HG03066 (cell line): Measurements from ENCODE around the gene TAL2.
A peak's percentile ranks its signal among the peaks of the same experiment; 100 is the strongest.

Source experiments
- ATAC-seq: cut with Tn5 transposase; IDR thresholded peaks from one replicate; pipeline ENCODE4 v1.9.1; 2021; ENCODE audit warnings: low read depth; ENCODE audit not compliant: unreplicated experiment

TAL2 gene

GRCh38 chr9:105662184-105663104, at the start of gene TAL2:
TAL2 (plus strand) TSS chr9:105662457; CDS start chr9:105662497, 40 bp downstream.
- peak; percentile 79 for ATAC-seq

DNA sequence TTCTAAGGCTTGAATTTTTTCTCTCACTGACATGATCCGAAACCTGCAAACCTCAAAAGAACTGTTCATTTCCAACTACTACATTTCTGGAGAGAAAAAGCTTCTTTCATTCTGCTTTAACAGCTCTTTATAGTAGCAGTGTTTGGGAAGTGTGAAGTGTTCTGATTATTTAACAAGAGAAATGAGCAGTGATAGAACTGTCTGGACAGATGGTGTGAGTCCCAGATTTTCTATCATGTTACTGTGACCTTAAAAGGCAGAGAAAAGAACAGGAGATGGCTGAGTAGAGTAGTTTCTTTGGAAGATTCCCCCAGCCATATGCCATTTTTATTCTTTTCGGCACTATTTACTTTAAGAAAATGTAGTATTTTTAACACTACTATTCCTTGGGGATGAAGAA, 41.3 kb upstream of the TAL2 start:
- no peak for ATAC-seq

DNA sequence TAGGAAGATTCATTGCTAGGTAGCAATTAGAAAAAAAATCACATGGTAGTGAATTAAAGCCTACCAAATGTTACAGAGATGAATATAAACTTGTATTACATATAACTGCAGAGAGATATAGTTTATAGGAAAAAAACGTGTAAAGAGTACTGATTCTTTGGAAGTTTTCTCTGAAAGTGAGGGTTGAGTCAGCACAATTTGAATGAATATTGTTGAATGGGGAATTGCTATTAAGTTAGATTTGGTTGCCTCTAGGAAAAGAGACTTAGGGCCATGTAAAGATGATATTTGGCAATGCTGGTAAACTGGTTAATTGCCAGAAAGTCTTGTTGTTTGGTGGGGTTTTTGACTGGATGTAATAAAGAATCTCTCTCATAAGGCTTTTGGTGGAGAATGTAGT, 37.2 kb upstream of the TAL2 start:
- ATAC-seq = no peak

- ATAC-seq = no peak
Observed at GRCh38 chr9:105632807-105633206, 29.4 kb upstream of the TAL2 start.

- ATAC-seq = no peak
Observed at GRCh38 chr9:105633411-105633810, 28.8 kb upstream of the TAL2 start.

GRCh38 chr9:105636331-105636730, 25.9 kb upstream of the TAL2 start:
- ATAC-seq = no peak

DNA sequence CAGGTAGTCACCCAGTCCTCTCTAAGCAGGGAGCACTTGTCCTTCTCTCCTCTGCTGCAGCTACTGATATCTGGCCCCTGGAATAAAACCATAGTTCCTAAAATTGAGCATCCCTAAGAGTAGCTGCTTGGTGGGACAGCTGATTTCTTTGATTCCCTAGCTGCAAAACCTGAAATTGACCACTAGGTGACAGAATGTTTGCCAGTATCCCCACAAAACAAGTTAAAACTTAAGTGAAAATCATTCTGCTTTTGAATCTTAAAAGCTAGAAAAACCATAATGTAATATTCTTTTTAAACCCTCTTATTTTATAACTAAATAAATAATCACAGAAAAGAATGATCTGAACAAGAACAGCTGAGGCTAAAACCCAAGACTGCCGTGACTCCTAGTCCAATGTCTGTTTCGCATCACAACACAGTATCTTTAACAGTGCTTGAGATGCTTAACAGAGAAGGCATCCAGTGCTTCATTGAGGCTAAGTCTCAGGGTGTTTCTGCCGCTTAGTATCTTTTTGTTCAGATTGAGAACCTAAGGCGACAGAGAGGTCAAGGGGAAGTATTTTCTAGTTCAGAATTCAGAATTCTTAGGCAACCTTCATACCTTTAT, 24.4 kb upstream of the TAL2 start:
- no peak for ATAC-seq

GRCh38 chr9:105639936-105640335, 22.3 kb upstream of the TAL2 start:
- no peak for ATAC-seq

DNA sequence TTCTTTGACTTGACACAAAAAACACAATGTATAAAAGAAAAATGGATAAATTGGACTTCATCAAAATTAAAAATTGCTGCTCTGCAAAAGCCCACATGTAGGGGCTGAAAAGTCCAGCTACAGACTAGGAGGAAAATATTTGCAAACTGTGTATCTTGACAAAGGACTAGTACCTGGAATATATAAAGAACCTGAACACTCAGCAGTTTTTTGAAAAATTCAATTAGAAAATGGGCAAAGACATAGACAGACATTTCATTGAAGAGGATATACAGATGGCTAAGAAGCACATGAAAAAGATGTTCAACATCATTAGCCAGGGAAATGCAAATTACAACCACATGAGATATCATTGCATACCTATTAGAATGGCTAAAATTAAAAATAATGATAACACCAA, 18.5 kb upstream of the TAL2 start:
- ATAC-seq = no peak

DNA sequence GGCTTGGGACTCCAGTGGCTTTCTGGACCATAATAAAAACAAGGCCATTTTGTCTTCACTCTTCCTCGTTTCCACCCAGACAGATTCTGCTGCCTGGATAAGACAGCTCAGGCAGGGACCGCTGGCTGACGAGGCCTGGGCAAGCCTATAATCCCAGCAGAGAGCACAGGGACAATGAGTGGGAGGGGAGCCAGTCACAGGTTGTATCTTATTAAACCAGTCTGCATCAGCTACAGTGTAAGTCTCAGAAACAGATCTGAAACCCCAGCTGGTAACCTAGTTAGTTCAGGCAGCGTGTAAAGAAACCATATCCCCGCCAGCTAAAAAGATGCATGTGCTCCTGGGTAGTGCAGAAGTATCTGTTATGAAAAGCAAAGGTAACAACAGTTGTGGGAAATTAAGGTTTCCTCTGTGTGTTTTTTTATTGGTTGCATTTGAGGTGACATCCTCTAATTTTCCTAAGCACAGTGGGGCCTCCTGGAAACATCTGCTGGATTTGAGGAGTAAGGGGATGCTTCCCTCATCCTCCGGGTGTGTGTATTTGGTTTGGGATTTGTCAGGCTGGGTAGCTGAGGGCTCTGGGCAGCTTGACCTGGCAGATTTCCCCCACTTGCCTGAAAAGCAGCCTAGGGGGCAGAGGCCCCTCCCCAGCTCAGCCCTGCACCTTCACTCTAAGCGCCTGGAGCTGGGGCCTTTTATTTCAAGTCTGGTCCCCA, 15.2 kb upstream of the TAL2 start:
- ATAC-seq = no peak

DNA sequence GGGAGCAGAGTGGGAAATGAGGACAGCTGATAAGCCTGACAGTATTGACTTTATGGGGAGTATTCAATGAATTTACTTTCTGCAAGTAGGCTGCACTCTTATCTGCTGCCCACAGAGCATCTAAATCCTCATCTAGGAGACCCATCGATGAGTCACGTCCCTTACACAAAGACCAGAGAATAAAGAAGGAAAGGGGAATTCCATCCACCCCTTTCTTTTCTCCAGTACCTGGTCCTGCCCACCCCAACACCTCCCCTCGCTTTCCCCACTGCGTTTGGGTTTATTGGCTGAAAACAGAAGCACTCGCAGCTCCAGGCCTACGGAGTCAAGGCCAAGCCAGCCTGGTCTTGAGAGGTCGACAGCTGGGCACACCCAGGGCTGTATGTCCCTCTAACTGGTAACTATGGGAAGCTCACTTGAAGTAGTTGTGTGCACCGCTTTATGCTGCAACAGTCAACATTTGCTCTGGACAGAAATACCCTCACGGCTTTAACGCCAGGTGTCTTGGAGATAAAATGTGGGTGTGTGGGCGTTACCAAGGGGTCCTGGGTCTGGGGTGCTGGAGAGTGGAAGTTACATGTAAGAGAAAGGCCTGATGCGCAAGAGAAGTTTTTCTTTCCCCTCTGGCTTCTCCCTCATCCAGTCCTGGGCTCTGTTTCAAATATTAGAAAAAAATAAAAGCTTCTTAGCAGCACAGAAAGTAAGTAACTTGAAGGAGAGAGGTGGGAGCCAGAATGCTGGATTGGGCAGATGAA, 14.5 kb upstream of the TAL2 start:
- no peak for ATAC-seq

GRCh38 chr9:105651806-105652205, 10.5 kb upstream of the TAL2 start:
- no peak for ATAC-seq

DNA sequence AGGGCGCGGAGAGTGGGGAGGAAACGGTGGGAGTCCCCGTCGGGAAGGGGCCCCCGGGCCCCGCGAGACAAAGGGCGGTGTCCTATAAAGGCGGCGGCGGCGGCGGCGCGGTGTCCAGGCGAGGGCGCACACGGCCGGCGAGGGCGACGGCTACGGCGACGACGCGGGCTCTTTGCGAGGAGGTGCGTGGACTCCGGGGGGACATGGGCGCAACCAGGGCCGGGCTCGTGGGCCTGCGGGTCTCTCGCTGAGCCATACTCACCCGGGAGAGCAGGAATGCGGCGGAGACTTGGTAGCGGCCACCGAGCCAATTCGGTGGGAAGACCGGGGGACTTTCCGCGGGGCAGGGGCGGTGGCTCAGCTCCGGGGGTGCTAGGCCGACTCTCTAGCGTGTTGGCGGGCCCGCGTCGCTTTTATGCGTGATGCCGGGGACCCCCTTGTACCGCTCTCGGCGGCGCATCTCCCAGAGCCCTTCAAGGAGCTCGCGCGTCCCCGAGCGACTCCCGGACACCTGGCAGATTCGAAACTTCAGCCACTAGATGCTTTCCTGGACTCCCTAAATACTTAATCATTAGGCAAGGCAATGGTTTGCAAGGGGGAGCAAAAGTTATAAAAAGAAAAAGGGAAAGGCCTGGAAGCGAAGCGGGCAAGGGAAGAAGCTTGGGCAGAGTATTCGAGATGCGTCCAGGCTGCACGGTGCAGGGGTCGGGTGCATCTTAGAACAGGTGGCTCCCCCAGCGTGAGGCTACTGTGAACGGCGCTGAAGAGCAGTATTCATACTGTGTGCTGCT, 5.9 kb upstream of the TAL2 start:
- peak; percentile 58 for ATAC-seq

GRCh38 chr9:105658351-105658750, 3.9 kb upstream of the TAL2 start:
- no peak for ATAC-seq

DNA sequence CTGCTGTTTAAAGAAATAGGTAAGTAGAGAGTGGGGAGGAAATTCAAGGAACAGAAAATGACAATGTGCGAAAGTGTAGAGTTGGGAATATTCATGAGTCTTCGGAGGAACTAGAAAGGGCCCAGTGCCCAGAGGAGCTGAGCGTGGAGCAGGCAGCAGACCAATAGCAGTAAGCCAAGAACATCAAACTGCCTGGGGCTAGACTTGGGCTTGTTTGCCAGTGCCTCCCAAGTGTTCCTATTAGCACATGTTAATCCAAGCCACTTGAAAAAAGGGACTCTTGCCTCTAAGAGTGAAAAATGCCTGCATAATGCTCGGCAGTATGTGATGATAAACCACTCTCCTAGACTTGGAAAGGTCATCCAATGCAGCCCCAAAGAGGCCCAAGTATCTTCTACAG, 1.2 kb upstream of the TAL2 start:
- ATAC-seq = no peak

DNA sequence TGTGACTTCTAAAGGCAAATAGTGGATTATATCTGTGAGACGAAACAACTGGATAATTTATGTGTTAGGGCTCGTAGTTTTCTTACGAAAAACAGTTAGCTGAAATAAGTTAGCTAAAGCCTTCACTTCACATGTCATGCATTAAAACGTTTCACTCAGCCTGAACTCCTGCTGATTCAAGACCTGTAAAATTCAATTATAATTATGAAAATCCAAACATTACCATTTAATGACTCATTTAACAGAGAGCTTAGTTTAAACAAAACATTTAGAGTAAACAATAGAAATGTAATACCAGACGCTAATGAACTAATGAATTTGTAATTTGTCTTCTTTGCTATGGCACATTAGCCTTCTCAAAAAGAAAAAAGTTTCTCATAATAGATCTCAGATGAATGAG, 1.7 kb downstream of the TAL2 start:
- ATAC-seq = no peak

DNA sequence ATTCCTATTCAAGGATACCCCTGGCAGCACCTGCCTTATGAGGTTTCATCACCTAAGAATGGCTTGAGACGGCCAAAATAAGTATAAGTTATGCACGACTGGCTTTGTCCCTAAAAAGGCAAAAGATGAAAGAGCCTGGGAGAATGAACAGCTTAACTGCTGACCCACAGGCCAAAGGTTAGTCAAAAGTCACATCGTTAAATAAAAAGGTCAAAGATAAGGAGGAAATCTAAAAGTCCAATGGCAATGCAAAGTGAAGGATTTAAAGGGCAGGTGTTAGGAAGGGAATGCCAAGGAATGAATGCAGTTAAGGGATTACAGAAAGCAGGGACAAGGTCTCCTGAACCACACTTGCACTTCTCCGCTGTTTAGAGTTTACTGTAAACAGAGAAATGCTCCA, 5.6 kb downstream of the TAL2 start:
- ATAC-seq = no peak

- ATAC-seq = no peak
Observed at GRCh38 chr9:105670315-105670714, 8.1 kb downstream of the TAL2 start.

GRCh38 chr9:105670775-105671174, 8.5 kb downstream of the TAL2 start:
- no peak for ATAC-seq

DNA sequence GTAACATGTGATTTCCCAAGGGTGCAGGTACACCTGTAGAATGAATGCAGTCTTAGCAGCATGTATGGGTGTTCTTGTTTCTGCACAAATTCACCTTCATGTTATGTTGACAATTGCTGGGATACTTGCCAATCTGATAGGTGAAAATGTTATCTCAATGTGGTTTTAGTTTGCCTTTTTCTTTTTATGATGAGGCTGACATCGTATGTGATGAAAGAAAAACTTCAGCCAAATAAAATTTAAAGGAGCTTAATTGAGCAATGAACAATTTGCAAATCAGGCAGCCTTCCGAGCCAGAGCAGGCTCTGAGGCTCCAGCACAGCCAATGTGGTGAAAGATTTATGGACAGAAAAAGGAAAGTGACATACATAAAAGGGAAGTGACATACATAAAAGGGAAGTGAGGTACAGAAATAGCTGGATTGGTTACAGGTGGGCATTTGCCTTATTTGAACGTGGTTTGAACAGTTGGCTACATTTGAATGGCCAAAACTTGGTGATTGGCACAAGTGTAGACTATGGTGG, 10.5 kb downstream of the TAL2 start:
- no peak for ATAC-seq
